HG03066 (cell line): Measurements from ENCODE around the gene GRIK1.

Experiments used
- ATAC-seq: cut with Tn5 transposase; IDR thresholded peaks from one replicate; pipeline ENCODE4 v1.9.1; 2021; ENCODE audit warnings: low read depth; ENCODE audit not compliant: unreplicated experiment

The GRIK1 gene

DNA sequence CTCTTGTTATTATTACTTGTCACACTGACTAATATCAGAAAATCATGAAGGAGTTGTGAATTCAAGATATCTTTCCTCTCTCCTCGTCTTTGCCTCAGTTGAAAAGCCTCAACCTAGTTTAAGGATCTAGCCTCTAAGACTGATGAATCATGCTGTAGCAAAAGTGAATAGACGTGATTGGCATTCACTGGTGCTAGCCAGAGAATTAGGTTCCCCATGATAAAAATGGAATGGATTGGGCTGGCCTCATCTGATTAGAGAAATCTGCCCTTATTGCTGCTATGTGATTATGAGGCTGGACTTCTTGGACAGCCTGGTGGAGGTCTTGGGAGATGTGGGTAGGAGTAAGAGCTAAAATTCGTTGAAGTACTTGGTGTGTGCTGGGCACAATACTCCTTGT, 432.8 kb downstream of the GRIK1 start:
- no peak for ATAC-seq

DNA sequence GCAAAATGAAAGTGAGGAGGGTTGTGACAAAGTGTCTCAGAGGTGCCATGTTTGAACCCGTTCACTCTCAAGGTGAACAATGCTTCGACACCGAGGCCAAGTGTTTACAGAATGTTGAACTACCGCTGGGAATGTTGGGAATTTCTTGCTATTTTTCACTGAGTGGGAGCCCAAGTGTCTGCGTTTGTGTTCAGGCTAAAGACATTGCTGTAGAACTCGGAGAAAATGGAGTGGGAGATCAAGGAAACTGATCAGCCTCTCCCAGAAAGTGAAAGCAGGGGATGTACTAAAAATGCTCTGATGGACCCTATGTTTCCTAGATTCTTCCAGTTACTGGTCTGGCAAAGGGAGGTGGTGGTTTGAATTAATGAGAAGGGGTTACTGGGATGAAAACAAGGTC, 433.6 kb downstream of the GRIK1 start:
- no peak for ATAC-seq

DNA sequence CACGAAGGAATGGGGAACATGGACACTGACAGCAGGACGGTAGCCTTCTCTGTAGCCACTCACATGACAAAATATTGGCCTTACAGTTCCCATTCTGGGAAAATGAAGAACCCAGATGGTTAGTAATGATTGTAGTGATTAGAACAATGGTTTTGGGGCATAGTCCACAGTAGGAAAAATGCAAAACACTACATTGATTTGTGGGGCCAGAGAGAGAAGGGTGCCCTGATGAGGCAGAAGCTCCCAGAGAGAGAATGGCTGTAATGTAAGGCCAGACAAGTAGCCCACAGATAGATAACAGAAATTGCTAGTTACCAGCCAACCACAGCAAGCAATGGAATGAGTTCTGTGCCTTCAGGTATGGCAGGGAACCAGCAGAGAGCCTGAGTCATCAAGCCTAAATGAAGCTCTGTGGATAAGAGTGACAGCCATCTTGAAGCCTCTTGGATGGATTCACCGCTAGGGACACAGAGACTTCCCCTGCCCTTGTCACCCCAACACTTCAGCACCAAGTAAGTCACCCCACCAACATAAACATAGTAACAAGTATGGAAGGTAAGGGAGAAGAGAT, 435.0 kb downstream of the GRIK1 start:
- no peak for ATAC-seq

DNA sequence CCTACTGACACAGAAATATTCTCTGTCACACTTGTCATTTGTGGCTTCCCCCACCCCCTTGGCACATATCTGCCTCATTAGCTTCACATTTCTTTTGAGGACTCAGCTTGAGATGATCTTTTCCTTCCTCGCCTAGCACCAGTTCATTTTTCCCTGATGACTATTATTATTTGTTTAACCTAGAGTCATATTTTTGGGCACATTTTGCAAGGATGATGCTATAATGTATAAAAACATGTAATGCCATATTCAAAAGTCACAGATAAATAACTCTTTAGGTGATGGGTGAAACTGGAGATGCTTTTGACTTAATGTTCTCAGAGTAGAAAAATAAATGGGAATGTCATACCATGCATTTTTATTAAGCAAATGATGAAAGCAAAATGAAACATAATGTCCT, 438.3 kb downstream of the GRIK1 start:
- no peak for ATAC-seq

DNA sequence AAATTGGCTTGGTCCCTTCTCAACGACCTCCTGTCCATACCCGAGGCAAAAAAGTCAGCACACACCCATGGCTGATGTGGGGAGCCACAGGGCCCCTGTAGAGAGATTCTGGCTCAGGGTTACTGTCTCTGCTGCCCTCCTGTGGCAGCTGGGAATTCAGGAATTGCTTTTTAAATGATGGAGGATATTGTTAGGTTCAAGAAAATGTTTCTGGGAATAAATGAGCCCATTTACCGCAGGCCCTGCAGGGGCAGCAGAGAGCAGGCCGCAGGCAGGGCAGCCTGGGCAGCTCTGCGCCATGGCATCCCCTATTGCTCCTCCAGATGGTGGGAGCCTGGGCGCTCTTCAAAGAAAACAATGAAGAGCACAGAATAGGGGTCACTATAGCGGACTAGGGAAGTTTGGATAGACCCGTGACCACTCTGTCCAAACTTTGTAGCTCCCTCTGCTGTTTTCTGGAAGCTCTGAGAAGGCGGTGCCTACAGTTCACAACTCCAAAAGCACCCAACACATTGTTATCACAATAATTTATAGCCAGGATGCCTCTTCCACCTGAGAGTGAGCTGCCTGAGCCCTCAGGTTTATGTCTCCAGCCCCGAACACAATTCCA, 440.0 kb downstream of the GRIK1 start:
- no peak for ATAC-seq

DNA sequence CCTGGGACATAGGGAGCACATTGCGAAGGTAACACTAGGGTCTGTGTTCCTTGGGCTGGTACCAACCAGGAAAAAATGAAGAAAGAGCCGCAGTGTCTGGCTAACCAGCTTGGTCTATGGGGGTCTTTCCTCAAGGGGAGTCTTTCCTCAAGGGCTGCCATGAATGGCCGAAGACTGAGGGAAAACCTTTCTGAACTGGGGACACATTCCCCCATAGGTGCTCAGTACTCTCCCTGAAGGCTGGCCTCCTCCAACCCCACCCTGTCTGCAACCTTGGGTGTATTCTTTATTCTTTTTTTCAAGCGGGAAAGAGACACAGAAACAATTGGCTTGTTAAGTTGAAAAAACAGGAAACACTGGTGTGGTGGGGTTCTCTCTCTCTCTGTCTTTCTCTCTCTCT, 440.6 kb downstream of the GRIK1 start:
- no peak for ATAC-seq

DNA sequence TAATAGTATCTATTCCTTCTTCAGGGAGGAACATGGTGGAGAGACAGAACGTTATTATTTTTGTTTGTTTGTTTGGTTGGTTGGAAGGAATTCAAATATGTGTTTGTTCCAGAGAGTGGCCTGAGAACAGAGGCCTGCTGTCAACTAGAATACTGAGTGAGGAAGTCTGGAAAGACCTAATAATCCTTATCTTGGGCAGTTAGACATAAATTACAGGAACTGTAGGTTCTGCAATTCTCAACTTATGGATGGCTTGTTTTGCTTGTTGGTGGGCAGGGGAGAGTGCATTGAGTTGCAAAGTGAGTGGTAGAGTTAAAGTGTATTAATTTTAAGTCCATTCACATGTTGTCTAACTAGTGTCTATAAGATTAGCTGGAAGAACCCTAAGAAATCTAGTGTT, 443.5 kb downstream of the GRIK1 start:
- no peak for ATAC-seq

DNA sequence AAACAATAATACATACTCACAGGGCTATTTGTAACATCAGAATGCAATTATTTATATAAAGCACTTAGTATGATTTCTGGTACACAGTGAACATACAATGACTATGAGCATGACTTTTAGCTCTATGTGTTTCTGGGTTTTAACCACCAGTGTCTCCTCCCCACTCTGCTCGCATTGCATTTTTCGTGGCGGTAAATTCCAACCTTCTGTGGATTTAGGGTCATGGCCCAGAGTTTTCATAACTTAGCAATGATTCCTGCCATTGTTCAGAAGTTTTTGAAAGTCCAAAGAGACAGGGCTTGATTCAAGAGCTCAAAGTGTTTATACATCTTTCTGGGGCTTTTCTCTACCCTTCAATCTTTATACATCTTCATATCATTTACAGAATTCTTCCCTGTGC, 449.8 kb downstream of the GRIK1 start:
- ATAC-seq, result no peak

DNA sequence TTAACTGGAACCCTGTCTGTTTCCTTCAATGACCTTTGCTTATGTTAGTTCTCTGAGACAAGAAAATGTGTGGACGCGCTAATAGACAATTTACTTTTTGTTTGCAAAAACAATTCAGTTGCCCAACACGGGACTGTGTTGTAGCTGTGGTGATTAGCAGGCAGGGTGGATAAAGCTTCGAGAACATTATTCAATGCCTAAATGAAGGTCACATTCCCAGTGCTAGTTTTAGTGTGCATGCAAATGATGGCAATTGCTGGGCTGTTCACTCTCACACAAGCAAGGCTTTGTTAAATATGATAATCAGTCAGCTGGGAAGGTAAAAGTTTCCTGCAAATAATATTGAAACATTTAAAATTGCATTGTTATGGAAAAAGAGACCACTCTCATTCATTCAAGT, 452.6 kb downstream of the GRIK1 start:
- ATAC-seq, result no peak
